ENCODE results near the gene NHS. TPM values are rescaled to one million over a fixed set of nuclear protein-coding genes. Genes with fewer than 3 reads are reported as not detected.

NHS gene
- total and polyA plus RNA-seq, 2 of the 13 experiments (the other 11 are each of a cell fraction or from before 2014, with no cell fraction given): 0.02 TPM; not detected in 1

- no peak for ATAC-seq
- TF ChIP-seq ZNF800 (CRISPR knock-in tag; IDR thresholded peaks at IDR 0.05) (no peak), ZNF296 (CRISPR knock-in tag; conservative IDR thresholded peaks at IDR 0.05) (no peak), ZNF180 (CRISPR knock-in tag; IDR thresholded peaks at IDR 0.05; ENCODE audit: borderline replicate concordance, low read depth) (no peak), ZNF256 (CRISPR knock-in tag; conservative IDR thresholded peaks at IDR 0.05) (no peak), IRF2 (CRISPR knock-in tag; IDR thresholded peaks at IDR 0.05) (no peak), EED (CRISPR knock-in tag; IDR thresholded peaks at IDR 0.05) (no peak), SOX6 (IDR thresholded peaks at IDR 0.05) (no peak), SOX6 (CRISPR knock-in tag; IDR thresholded peaks at IDR 0.05) (no peak), RARG (CRISPR knock-in tag; IDR thresholded peaks at IDR 0.05; ENCODE audit: low read depth) (no peak), CEBPB (IDR thresholded peaks at IDR 0.05; ENCODE audit: borderline replicate concordance, low read depth, low read length) (no peak), HNF4A (CRISPR knock-in tag; IDR thresholded peaks at IDR 0.05) (no peak), E2F5 (CRISPR knock-in tag; conservative IDR thresholded peaks at IDR 0.05) (no peak), PITX1 (CRISPR knock-in tag; IDR thresholded peaks at IDR 0.05) (no peak), SMARCC2 (IDR thresholded peaks at IDR 0.05) (no peak), TAF15 (IDR thresholded peaks at IDR 0.05; ENCODE audit: low read depth, low read length, poor library complexity, severe bottlenecking) (no peak), SRSF9 (IDR thresholded peaks at IDR 0.05; ENCODE audit: borderline replicate concordance, insufficient read depth, low read depth, low read length, poor library complexity, severe bottlenecking) (no peak), SIX4 (CRISPR knock-in tag; IDR thresholded peaks at IDR 0.05) (no peak), ZNF264 (CRISPR knock-in tag; IDR thresholded peaks at IDR 0.05) (no peak), TCF7L2 (IDR thresholded peaks at IDR 0.05; ENCODE audit: low read depth, low read length) (no peak), ERF (CRISPR knock-in tag; IDR thresholded peaks at IDR 0.05) (no peak), MAF1 (CRISPR knock-in tag; IDR thresholded peaks at IDR 0.05; ENCODE audit: borderline replicate concordance) (no peak)
- H3K27ac ChIP-seq (ENCODE audit: extremely low read length, insufficient read depth, low read length): no peak overlapping the region
- no peaks in the 10 kb centered on the region for H3K9me3 ChIP-seq (ENCODE audit: low read length)
- peaks cover 1 to 15% of the 10 kb centered on the region in 2 experiments; a peak in 3 of 5 replicates for H3K27me3 ChIP-seq (ENCODE audit: control insufficient read depth in 1 of 2, insufficient read depth in 2 of 2, low read length in 2 of 2)
- ChIA-PET POLR2A (no interaction called here), CTCF (ENCODE audit: low intra/inter-chr PET ratio, low total read pairs) (no interaction called here)
- no peak overlapping the region for H2AFZ ChIP-seq (ENCODE audit: low read length)
- H3K4me3 ChIP-seq (replicated peaks in 1 of 3; ENCODE audit: insufficient read depth in 1 of 3, low read depth in 2 of 3, low read length in 3 of 3): no peak overlapping the region
- no peak overlapping the region for H3K9ac ChIP-seq (ENCODE audit: insufficient read depth, low read depth, low read length)
- WGBS (ENCODE audit: low lambda C conversion rate): 55% methylated on average over 9 of the region's 9 CpGs
- in situ Hi-C loops (cut with HindIII; ENCODE audit: extremely low pct_ligation_motif_present, low pct_unique_long_range_greater_than_20kb): no loop called here
- no peak for DNase-seq (ENCODE audit: low spot score)
- BruUV-seq (replicated peaks): no TSS peak
- no peaks in the 10 kb centered on the region for H4K20me1 ChIP-seq (ENCODE audit: insufficient read depth, low read length)
- no peak overlapping the region for H3K4me2 ChIP-seq (ENCODE audit: low read depth, low read length)
- intact Hi-C loops (cut with micrococcal nuclease; ENCODE audit: unreplicated experiment): no loop called here
- no peak for FAIRE-seq
- H3K36me3 ChIP-seq (replicated peaks in 1 of 2; ENCODE audit: control insufficient read depth in 1 of 2, insufficient read depth in 2 of 2, low read length in 2 of 2): no peaks in the 10 kb centered on the region
- no peaks in the 10 kb centered on the region for H3K79me2 ChIP-seq (ENCODE audit: insufficient read depth, low read length)
- H3K4me1 ChIP-seq (ENCODE audit: insufficient read depth, low read length): no peaks in the 10 kb centered on the region
These were observed 5.2 kb downstream of the NHS start for GRCh38 chrX:17380221-17380620.
